ENCODE results near the gene CCDC7. TPM values are rescaled to one million over a fixed set of nuclear protein-coding genes. Genes with fewer than 3 reads are reported as not detected.

CCDC7 gene
- total RNA-seq, 1 experiment from 2014 or later, result 1.9 TPM

DNA sequence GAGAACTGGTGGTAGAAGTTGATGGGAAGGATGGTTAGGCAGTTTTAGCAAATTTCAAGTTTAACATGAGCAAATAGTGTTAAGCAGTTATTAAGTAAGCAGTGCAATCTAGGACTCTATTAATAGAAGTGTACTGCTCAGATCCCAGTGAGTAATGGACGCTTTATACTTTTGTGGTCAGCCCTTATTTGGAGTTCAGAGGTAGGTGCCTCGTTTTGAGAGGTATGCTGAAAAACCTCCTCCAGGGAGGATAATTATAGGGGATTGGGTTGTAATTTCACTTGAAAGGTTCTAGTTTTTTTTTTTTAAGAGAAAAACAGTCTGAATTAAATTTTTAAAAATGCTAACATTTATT, 33.5 kb upstream of the CCDC7 start:
- no peak overlapping the region for H3K27ac Mint-ChIP-seq
- ChIA-PET POLR2A (no interaction called here), CTCF (no interaction called here)
- no peaks in the 10 kb centered on the region for H3K4me1 Mint-ChIP-seq
- no peak for ATAC-seq
- H3K36me3 Mint-ChIP-seq, result no peaks in the 10 kb centered on the region
- no peak overlapping the region for H3K4me3 Mint-ChIP-seq
- H3K27me3 Mint-ChIP-seq (ENCODE audit: low read depth), result peaks cover 6% of the 10 kb centered on the region
- TF ChIP-seq, protein P1, sequence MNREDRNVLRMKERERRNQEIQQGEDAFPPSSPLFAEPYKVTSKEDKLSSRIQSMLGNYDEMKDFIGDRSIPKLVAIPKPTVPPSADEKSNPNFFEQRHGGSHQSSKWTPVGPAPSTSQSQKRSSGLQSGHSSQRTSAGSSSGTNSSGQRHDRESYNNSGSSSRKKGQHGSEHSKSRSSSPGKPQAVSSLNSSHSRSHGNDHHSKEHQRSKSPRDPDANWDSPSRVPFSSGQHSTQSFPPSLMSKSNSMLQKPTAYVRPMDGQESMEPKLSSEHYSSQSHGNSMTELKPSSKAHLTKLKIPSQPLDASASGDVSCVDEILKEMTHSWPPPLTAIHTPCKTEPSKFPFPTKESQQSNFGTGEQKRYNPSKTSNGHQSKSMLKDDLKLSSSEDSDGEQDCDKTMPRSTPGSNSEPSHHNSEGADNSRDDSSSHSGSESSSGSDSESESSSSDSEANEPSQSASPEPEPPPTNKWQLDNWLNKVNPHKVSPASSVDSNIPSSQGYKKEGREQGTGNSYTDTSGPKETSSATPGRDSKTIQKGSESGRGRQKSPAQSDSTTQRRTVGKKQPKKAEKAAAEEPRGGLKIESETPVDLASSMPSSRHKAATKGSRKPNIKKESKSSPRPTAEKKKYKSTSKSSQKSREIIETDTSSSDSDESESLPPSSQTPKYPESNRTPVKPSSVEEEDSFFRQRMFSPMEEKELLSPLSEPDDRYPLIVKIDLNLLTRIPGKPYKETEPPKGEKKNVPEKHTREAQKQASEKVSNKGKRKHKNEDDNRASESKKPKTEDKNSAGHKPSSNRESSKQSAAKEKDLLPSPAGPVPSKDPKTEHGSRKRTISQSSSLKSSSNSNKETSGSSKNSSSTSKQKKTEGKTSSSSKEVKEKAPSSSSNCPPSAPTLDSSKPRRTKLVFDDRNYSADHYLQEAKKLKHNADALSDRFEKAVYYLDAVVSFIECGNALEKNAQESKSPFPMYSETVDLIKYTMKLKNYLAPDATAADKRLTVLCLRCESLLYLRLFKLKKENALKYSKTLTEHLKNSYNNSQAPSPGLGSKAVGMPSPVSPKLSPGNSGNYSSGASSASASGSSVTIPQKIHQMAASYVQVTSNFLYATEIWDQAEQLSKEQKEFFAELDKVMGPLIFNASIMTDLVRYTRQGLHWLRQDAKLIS (CRISPR knock-in tag; IDR thresholded peaks at IDR 0.05; ENCODE audit: borderline replicate concordance), result no peak
- TF ChIP-seq ZNF219 (CRISPR knock-in tag; IDR thresholded peaks at IDR 0.05; ENCODE audit: borderline replicate concordance), result no peak
- TF ChIP-seq, protein P2, sequence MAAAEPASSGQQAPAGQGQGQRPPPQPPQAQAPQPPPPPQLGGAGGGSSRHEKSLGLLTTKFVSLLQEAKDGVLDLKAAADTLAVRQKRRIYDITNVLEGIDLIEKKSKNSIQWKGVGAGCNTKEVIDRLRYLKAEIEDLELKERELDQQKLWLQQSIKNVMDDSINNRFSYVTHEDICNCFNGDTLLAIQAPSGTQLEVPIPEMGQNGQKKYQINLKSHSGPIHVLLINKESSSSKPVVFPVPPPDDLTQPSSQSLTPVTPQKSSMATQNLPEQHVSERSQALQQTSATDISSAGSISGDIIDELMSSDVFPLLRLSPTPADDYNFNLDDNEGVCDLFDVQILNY (CRISPR knock-in tag; IDR thresholded peaks at IDR 0.05), result no peak
- TF ChIP-seq, protein P3, sequence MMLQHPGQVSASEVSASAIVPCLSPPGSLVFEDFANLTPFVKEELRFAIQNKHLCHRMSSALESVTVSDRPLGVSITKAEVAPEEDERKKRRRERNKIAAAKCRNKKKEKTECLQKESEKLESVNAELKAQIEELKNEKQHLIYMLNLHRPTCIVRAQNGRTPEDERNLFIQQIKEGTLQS (CRISPR knock-in tag; conservative IDR thresholded peaks at IDR 0.05), result no peak
- TF ChIP-seq ATF1 (CRISPR knock-in tag; IDR thresholded peaks at IDR 0.05), result no peak
- no peak for TF ChIP-seq MAX (CRISPR knock-in tag; IDR thresholded peaks at IDR 0.05)
- TF ChIP-seq ZNF317 (CRISPR knock-in tag; IDR thresholded peaks at IDR 0.05; ENCODE audit: borderline replicate concordance, low read depth), result no peak
- no peak for TF ChIP-seq AR (CRISPR knock-in tag; IDR thresholded peaks at IDR 0.05)
- no peak for TF ChIP-seq ZBTB21 (CRISPR knock-in tag; IDR thresholded peaks at IDR 0.05; ENCODE audit: borderline replicate concordance)
- no peak for TF ChIP-seq IRF2 (CRISPR knock-in tag; IDR thresholded peaks at IDR 0.05; ENCODE audit: borderline replicate concordance, low read depth)
- no peak for TF ChIP-seq FOXP1 (CRISPR knock-in tag; IDR thresholded peaks at IDR 0.05; ENCODE audit: borderline replicate concordance)
- no peak for TF ChIP-seq JAZF1 (CRISPR knock-in tag; IDR thresholded peaks at IDR 0.05)
- TF ChIP-seq SOX15 (CRISPR knock-in tag; IDR thresholded peaks at IDR 0.05), result no peak
- H3K9me3 Mint-ChIP-seq, result no peaks in the 10 kb centered on the region
- no peak for DNase-seq (ENCODE audit: low spot score)

- ATAC-seq, result no peak
- ChIA-PET CTCF (no interaction called here), POLR2A (no interaction called here)
- no peaks in the 10 kb centered on the region for H3K36me3 Mint-ChIP-seq
- no peak overlapping the region for H3K27ac Mint-ChIP-seq
- H3K9me3 Mint-ChIP-seq, result no peaks in the 10 kb centered on the region
- H3K27me3 Mint-ChIP-seq (ENCODE audit: low read depth), result peaks cover 6% of the 10 kb centered on the region
- no peaks in the 10 kb centered on the region for H3K4me1 Mint-ChIP-seq
- DNase-seq (ENCODE audit: low spot score), result no peak
- no peak overlapping the region for H3K4me3 Mint-ChIP-seq
- TF ChIP-seq ZNF121 (CRISPR knock-in tag; IDR thresholded peaks at IDR 0.05), result no peak
- TF ChIP-seq, protein P4, sequence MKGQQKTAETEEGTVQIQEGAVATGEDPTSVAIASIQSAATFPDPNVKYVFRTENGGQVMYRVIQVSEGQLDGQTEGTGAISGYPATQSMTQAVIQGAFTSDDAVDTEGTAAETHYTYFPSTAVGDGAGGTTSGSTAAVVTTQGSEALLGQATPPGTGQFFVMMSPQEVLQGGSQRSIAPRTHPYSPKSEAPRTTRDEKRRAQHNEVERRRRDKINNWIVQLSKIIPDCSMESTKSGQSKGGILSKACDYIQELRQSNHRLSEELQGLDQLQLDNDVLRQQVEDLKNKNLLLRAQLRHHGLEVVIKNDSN (CRISPR knock-in tag; IDR thresholded peaks at IDR 0.05), result no peak
- no peak for TF ChIP-seq TP53 (CRISPR knock-in tag; IDR thresholded peaks at IDR 0.05)
- TF ChIP-seq ATF2 (CRISPR knock-in tag; IDR thresholded peaks at IDR 0.05; ENCODE audit: borderline replicate concordance, low read depth), result no peak
- TF ChIP-seq, protein P5, sequence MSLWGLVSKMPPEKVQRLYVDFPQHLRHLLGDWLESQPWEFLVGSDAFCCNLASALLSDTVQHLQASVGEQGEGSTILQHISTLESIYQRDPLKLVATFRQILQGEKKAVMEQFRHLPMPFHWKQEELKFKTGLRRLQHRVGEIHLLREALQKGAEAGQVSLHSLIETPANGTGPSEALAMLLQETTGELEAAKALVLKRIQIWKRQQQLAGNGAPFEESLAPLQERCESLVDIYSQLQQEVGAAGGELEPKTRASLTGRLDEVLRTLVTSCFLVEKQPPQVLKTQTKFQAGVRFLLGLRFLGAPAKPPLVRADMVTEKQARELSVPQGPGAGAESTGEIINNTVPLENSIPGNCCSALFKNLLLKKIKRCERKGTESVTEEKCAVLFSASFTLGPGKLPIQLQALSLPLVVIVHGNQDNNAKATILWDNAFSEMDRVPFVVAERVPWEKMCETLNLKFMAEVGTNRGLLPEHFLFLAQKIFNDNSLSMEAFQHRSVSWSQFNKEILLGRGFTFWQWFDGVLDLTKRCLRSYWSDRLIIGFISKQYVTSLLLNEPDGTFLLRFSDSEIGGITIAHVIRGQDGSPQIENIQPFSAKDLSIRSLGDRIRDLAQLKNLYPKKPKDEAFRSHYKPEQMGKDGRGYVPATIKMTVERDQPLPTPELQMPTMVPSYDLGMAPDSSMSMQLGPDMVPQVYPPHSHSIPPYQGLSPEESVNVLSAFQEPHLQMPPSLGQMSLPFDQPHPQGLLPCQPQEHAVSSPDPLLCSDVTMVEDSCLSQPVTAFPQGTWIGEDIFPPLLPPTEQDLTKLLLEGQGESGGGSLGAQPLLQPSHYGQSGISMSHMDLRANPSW (CRISPR knock-in tag; conservative IDR thresholded peaks at IDR 0.05; ENCODE audit: low read depth), result no peak
- TF ChIP-seq, protein P6, sequence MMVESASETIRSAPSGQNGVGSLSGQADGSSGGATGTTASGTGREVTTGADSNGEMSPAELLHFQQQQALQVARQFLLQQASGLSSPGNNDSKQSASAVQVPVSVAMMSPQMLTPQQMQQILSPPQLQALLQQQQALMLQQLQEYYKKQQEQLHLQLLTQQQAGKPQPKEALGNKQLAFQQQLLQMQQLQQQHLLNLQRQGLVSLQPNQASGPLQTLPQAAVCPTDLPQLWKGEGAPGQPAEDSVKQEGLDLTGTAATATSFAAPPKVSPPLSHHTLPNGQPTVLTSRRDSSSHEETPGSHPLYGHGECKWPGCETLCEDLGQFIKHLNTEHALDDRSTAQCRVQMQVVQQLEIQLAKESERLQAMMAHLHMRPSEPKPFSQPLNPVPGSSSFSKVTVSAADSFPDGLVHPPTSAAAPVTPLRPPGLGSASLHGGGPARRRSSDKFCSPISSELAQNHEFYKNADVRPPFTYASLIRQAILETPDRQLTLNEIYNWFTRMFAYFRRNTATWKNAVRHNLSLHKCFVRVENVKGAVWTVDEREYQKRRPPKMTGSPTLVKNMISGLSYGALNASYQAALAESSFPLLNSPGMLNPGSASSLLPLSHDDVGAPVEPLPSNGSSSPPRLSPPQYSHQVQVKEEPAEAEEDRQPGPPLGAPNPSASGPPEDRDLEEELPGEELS (CRISPR knock-in tag; IDR thresholded peaks at IDR 0.05), result no peak
- no peak for TF ChIP-seq CBFB (CRISPR knock-in tag; IDR thresholded peaks at IDR 0.05; ENCODE audit: low read depth)
These were observed 32.4 kb upstream of the CCDC7 start for GRCh38 chr10:32413513-32413912.
